ENCODE measurements around the gene RRP12.

RRP12 gene

GRCh38 chr10:97307441-97307840, 93.7 kb downstream of the RRP12 start:
- DNase-seq = no peak
